Mucosa of descending colon (tissue), 3 donors: ENCODE data around the gene NRG2. TPM values are rescaled to one million over a fixed set of nuclear protein-coding genes. Genes with fewer than 3 reads are reported as not detected.

ENCODE experiments used
- ATAC-seq: fragments of 200-7000 bp; cut with Tn5 transposase; one replicate; pipeline ENCODE4 v1.9.1; 2020; ENCODE audit warnings: mild to moderate bottlenecking, moderate library complexity
- DNase-seq, 3 donors: peaks; one replicate each; pipeline ENCODE4 v3.0.0-alpha.2; 2020
- H3K36me3 ChIP-seq: fragments of 200-600 bp; one replicate; pipeline ENCODE4 v1.8.0; 2021; ENCODE audit warnings: low read depth, mild to moderate bottlenecking
- H3K4me1 ChIP-seq: fragments of 200-600 bp; one replicate; pipeline ENCODE4 v1.8.0; 2021; ENCODE audit warnings: low read depth, mild to moderate bottlenecking
- H3K4me3 ChIP-seq: fragments of 200-600 bp; one replicate; pipeline ENCODE4 v1.8.0; 2021; ENCODE audit warnings: mild to moderate bottlenecking
- H3K9me3 ChIP-seq: fragments of 200-600 bp; one replicate; pipeline ENCODE4 v1.8.0; 2021; ENCODE audit warnings: mild to moderate bottlenecking
- CTCF ChIP-seq: fragments of 200-600 bp; IDR thresholded peaks from one replicate; pipeline ENCODE4 v1.8.0; 2022; ENCODE audit warnings: antibody characterized with exemption, mild to moderate bottlenecking
- intact Hi-C, 2 donors: fragments of 100-400 bp; cut with DNase I in 1 of 2; cut with micrococcal nuclease in 1 of 2; formaldehyde crosslinking; loops; one replicate each; pipeline versions ENCODE4 v1.11.0 to v1.11.1; 2022; cut with DNase I, micrococcal nuclease
- total RNA-seq, 3 donors: library from RNA; stranded (reverse); fragmentation: NEBNext Ultra II Directional in 2 of 3; extraction: Animal tissue kit (Norgen Biotek cat#: 25700) in 2 of 3; gene quantifications; one replicate each; pipeline versions ENCODE4 v1.2.1 to v1.2.4, GENCODE V29; 2021 to 2023
- donor health status: DM: no; HTN: no; CAD: no; lungs with moderate emphysema.
- donor health status: DM: no; HTN: no; CAD: no.
- donor health status: DM: no; HTN: yes; CAD: no.

The NRG2 gene
- total RNA-seq, 3 donors from 2014 or later = 0.52 to 7.3 (median 0.89) TPM

GRCh38 chr5:140076788-140077187, 33.7 kb upstream of the NRG2 start:
- intact Hi-C loops = no loop called here
- Histone ChIP-seq H3K9me3 (no peaks in the 10 kb centered on the region), H3K36me3 (no peaks in the 10 kb centered on the region), H3K4me3 (no peak overlapping the region), H3K4me1 (no peaks in the 10 kb centered on the region)
- ATAC-seq (no peak), DNase-seq (no peak)
- no peak for TF ChIP-seq CTCF

- Histone ChIP-seq H3K9me3 (no peaks in the 10 kb centered on the region), H3K4me3 (no peak overlapping the region), H3K36me3 (no peaks in the 10 kb centered on the region), H3K4me1 (no peaks in the 10 kb centered on the region)
- no peak for DNase-seq
- no peak for TF ChIP-seq CTCF
- intact Hi-C loops = no loop called here
- no peak for ATAC-seq
These were observed 33.0 kb upstream of the NRG2 start for GRCh38 chr5:140076142-140076541.

- intact Hi-C loops = no loop called here
- ATAC-seq = no peak
These were observed 32.3 kb upstream of the NRG2 start for GRCh38 chr5:140075371-140075770.

GRCh38 chr5:140073296-140073695, 30.2 kb upstream of the NRG2 start:
- Histone ChIP-seq H3K9me3 (no peaks in the 10 kb centered on the region), H3K36me3 (no peaks in the 10 kb centered on the region), H3K4me3 (no peak overlapping the region), H3K4me1 (no peaks in the 10 kb centered on the region)
- ATAC-seq (no peak), DNase-seq (no peak)
- intact Hi-C loops = loop anchor here (5.0 kb wide), 2 partner anchors 79 to 84 kb away; no protein-coding TSS in a partner anchor
- TF ChIP-seq CTCF = peak; percentile 34

More at GRCh38 chr5:140075371-140075770, 32.3 kb upstream of the NRG2 start:
- no peak overlapping the region for H3K4me3 ChIP-seq
- H3K4me1 ChIP-seq = no peaks in the 10 kb centered on the region
- H3K9me3 ChIP-seq = no peaks in the 10 kb centered on the region
- no peak for DNase-seq
- TF ChIP-seq CTCF = no peak
- H3K36me3 ChIP-seq = no peaks in the 10 kb centered on the region

- H3K4me3 ChIP-seq = no peak overlapping the region
- DNase-seq (no peak), ATAC-seq (no peak)
- no peaks in the 10 kb centered on the region for H3K36me3 ChIP-seq
- TF ChIP-seq CTCF = no peak
- no peaks in the 10 kb centered on the region for H3K4me1 ChIP-seq
- no peaks in the 10 kb centered on the region for H3K9me3 ChIP-seq
- intact Hi-C loops = loop anchor here (5.0 kb wide), 2 partner anchors 79 to 84 kb away; no protein-coding TSS in a partner anchor
These were observed 29.7 kb upstream of the NRG2 start for GRCh38 chr5:140072812-140073211.

GRCh38 chr5:140060816-140061215, 17.7 kb upstream of the NRG2 start:
- Histone ChIP-seq H3K4me3 (no peak overlapping the region), H3K36me3 (no peaks in the 10 kb centered on the region), H3K4me1 (no peaks in the 10 kb centered on the region), H3K9me3 (no peaks in the 10 kb centered on the region)
- ATAC-seq = no peak
- no peak for DNase-seq
- TF ChIP-seq CTCF = no peak
- intact Hi-C loops = no loop called here
